SJCRH30 (cell line): ENCODE data around the gene BCO1. TPM values are rescaled to one million over a fixed set of nuclear protein-coding genes. Genes with fewer than 3 reads are reported as not detected.

Experiments used
- DNase-seq, 2 experiments: peaks; one replicate each; pipeline ENCODE4 v3.0.0-alpha.2; 2015 to 2020
- H3K27ac ChIP-seq: fragments of 250-450 bp; sonication (Bioruptor Pico); 2 replicates; pipeline ENCODE4 v1.5.1; 2020; ENCODE audit warnings: mild to moderate bottlenecking, moderate library complexity
- H3K27me3 ChIP-seq: fragments of 250-450 bp; sonication (Bioruptor Pico); 2 replicates; pipeline ENCODE4 v1.5.1; 2020; ENCODE audit warnings: mild to moderate bottlenecking, moderate library complexity
- H3K36me3 ChIP-seq: fragments of 250-450 bp; sonication (Bioruptor Pico); 2 replicates; pipeline ENCODE4 v1.5.1; 2020; ENCODE audit warnings: mild to moderate bottlenecking, moderate library complexity
- H3K4me1 ChIP-seq: fragments of 250-450 bp; sonication (Bioruptor Pico); 2 replicates; pipeline ENCODE4 v1.5.1; 2020; ENCODE audit warnings: mild to moderate bottlenecking, moderate library complexity
- H3K4me3 ChIP-seq: fragments of 250-450 bp; sonication (Bioruptor Pico); 2 replicates; pipeline ENCODE4 v1.5.1; 2020; ENCODE audit warnings: mild to moderate bottlenecking, moderate library complexity
- H3K9me3 ChIP-seq: fragments of 250-450 bp; sonication (Bioruptor Pico); replicated peaks from 2 replicates; pipeline ENCODE4 v1.5.1; 2020; ENCODE audit warnings: mild to moderate bottlenecking, moderate library complexity
- total RNA-seq: library from RNA; depleted of rRNA; stranded (reverse); fragments of >200 nt; shearing (Covaris generic); gene quantifications from 2 replicates; pipeline ENCODE4 v1.2.3, GENCODE V29; 2014

BCO1 gene
- total RNA-seq, 1 experiment from 2014 or later: not detected

DNA sequence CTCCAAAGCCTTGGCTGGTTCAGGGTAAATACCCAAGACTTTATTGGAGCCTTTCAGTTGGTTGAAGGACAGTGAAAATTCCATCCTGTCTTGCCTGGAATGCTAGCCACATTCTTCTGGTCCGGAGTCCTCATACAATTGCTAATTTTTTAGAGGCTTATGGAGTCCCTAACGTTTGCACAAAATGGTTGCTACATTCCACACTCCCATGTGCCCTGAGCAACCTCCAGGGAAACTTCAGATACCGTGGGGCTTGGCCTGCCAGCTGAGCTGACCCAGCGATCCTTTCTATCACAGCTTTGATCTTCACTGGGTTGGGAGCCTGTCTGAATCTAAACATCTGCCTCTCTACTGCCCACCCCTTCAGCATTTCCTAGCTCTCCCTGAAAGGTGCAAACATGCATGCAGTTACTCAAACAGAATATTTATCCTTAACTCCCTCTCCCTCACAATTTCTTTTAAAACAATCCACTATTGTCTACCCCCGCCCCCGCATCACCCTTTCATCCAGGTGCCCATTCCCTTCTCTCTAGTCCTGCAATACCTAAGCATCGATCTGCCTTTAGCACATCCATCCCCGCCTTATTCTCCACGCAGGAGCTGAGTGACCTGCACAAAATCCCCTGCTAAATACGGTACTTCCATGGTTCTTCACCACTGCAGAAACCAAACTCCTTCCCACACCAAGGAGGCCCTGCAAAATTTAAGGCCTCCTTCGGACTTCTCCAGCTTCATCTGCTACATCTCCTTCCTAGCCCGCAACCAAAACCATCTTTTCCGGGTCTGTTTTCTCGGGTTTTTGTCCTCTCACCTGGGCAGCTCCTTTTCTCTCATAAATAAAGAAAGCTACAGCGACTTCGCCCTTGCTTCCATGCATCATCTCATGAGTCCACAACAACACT is 75.5 kb downstream of the BCO1 start:
- no peaks in the 10 kb centered on the region for H3K4me1 ChIP-seq

DNA sequence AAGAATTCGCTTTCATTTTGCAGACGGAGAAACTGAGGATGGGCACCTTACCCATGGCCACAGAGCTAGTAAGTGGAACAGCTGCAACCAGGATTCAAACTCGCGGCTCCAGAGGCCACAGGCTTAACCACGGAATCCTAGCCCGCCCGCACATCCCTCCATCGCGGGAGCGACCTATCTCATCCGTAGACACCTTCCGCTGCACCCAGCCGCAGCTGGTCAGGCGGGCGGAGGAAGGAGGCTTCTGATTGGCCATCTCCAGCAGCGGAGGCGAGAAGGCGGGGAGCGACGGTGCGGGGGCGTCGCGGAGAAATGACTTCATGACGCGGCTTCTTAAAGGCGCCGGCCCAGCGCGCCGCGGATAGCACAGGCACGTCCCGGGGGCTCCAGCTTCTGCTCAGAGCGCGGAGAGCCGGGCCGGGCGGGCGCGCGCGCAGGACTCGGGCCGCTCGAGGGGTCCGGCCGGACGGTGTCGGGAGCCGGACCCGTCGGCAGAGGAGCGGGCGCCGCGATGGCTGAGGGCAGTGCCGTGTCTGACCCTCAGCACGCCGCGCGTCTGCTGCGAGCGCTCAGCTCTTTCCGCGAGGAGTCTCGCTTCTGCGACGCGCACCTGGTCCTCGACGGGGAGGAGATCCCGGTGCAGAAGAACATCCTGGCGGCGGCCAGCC is 76.2 kb downstream of the BCO1 start, which contains the start of gene GAN:
Gene GAN (plus strand): TSS at position 360 of the 668 bp plus-strand sequence. CDS start 152 bp downstream, at position 512.
- H3K36me3 ChIP-seq: no peaks in the 10 kb centered on the region
- H3K4me3 ChIP-seq: peak within 1 kb of the TSS; percentile 87
- H3K27me3 ChIP-seq: no peaks in the 10 kb centered on the region
- peak; percentile 89 to 91 for DNase-seq
- H3K9me3 ChIP-seq: no peaks in the 10 kb centered on the region
- H3K27ac ChIP-seq: peak within 1 kb of the TSS; percentile 20; the same call in 1 of the 2 replicates
- no peaks in the 10 kb centered on the region for H3K4me1 ChIP-seq

More for the DNA sequence above, 75.5 kb downstream of the BCO1 start:
- Histone ChIP-seq H3K4me3 (peak overlapping the region; percentile 87), H3K27ac (no peak overlapping the region), H3K9me3 (no peaks in the 10 kb centered on the region), H3K27me3 (no peaks in the 10 kb centered on the region), H3K36me3 (no peaks in the 10 kb centered on the region)
- no peak for DNase-seq

DNA sequence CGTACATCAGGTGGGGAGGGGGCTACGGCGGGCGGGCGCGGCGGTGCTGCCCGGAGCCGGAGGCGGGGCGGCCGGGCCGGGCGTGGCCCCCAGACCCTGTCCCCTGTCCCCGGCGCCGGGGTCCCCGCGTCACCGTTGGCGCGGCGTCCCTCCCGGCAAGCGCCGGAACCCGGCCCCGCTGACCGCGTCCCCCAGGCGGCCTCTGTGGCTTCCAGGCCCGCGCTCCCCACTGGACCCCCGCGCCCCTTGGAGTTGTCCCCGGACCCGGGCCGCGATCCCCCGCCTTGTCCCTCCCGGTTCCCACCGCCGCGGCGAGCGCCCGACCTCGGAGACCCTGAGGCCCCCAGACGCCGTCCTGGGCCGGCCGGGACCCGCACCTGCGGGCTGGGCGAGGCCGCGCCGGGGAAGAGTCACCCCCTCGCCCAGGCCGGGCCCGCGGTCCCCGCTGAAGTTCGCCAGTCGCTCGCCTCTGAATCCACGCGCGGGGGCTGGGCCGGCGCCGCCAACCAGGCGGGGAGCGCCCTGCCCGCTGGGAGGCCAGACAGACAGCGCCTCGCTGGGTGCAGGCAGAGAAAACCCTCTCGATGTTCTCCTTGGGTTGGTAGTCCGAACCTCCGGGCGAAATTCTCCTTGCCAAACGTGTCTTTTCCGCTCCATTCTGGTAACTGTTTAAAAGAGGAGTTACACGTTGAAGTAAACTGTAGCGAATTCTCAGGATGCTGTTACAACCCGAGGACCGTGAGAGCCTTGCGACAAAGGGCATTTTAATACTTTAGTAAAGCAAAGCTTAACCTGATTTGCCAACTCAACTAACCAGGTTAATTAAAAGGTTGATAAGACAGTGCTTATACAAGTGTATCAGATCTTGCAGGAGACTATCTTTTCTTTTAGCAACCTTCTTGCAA is 77.0 kb downstream of the BCO1 start:
- Histone ChIP-seq H3K9me3 (no peaks in the 10 kb centered on the region), H3K4me3 (peak overlapping the region; percentile 87), H3K27ac (no peak overlapping the region), H3K36me3 (no peaks in the 10 kb centered on the region), H3K4me1 (no peaks in the 10 kb centered on the region), H3K27me3 (no peaks in the 10 kb centered on the region)
- DNase-seq: peak; percentile 6 to 13

DNA sequence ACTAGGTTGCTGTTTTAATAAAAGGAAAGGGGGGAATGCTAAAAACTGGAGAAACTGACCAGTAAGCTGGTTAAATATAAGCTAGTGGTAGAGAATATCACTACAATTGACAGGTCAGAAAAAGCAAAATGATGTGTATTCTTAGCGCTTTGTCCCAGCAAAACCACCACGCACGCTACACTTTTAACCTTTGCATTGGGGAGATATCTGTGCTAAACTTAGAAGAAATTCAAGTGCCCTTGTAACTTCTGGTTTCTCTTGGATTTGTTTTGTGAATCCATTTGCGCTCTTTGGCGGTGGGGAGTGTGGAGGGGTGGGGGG is 77.6 kb downstream of the BCO1 start:
- no peaks in the 10 kb centered on the region for H3K36me3 ChIP-seq
- H3K27me3 ChIP-seq: no peaks in the 10 kb centered on the region
- H3K4me1 ChIP-seq: no peaks in the 10 kb centered on the region
- DNase-seq: no peak
- peak overlapping the region; percentile 87 for H3K4me3 ChIP-seq
- no peak overlapping the region for H3K27ac ChIP-seq
- H3K9me3 ChIP-seq: no peaks in the 10 kb centered on the region

GRCh38 chr16:81318711-81319110 is 80.2 kb downstream of the BCO1 start:
- DNase-seq: no peak
- no peak overlapping the region for H3K27ac ChIP-seq

DNA sequence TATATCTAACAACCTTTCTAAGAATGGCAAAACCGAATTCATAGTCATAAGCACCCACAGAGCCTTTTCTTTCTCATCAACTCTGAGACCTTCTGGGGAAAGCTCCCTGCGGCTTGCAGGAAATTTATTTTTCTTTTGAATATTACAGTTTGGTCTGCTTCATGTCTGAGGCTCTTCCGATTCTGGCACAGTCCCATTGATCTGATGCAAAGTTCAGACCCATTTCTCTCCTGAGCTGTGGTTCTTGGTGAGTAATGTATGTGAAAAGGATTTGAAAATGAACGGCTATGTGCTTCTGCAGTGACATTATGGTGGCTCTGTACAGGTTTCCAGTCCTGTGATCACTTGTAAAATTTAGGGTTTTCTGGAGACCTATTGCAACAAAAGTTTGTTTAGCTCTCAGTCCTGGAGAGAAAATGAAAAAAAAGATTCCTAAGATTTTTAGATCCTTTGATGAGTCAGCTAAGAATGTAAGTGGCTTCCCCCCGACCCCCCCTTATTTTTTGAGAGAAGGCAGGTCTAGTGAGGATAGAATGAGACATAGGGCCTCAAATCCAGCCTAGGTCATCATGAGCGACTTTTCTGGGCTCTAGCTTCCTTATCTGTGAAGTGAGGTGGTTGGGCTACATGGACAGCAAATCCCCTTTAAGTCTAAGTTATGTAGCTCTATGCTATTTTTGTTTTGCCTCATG is 80.9 kb downstream of the BCO1 start:
- Histone ChIP-seq H3K27me3 (no peaks in the 10 kb centered on the region), H3K36me3 (no peaks in the 10 kb centered on the region), H3K27ac (no peak overlapping the region), H3K4me1 (no peaks in the 10 kb centered on the region), H3K9me3 (no peaks in the 10 kb centered on the region), H3K4me3 (no peak overlapping the region)
- no peak for DNase-seq

More at GRCh38 chr16:81318711-81319110, 80.2 kb downstream of the BCO1 start:
- H3K27me3 ChIP-seq: no peaks in the 10 kb centered on the region
- H3K4me1 ChIP-seq: no peaks in the 10 kb centered on the region
- H3K9me3 ChIP-seq: no peaks in the 10 kb centered on the region
- no peak overlapping the region for H3K4me3 ChIP-seq
- H3K36me3 ChIP-seq: no peaks in the 10 kb centered on the region

DNA sequence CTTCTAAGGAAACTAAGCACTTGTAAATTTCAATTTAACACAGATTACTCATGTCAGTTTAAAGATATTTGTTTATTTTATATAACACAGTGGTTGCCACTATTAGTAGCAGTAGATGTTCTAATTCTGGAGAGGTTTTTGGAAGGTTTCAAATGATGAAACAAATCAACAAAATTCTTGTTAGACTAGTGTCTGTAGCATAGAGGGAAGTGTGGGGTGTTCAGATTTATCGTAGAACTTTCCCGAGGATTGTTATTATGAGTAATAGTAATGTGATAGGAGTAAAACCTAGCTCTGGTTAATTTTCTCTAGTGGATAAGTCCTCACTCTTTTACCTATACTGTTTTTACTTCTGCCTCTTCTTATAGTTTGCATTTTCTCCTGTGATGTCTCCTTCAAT is 82.5 kb downstream of the BCO1 start:
- no peak overlapping the region for H3K4me3 ChIP-seq
- H3K9me3 ChIP-seq: no peaks in the 10 kb centered on the region
- no peak for DNase-seq
- H3K27me3 ChIP-seq: no peaks in the 10 kb centered on the region
- no peaks in the 10 kb centered on the region for H3K36me3 ChIP-seq
- no peak overlapping the region for H3K27ac ChIP-seq
- no peaks in the 10 kb centered on the region for H3K4me1 ChIP-seq

DNA sequence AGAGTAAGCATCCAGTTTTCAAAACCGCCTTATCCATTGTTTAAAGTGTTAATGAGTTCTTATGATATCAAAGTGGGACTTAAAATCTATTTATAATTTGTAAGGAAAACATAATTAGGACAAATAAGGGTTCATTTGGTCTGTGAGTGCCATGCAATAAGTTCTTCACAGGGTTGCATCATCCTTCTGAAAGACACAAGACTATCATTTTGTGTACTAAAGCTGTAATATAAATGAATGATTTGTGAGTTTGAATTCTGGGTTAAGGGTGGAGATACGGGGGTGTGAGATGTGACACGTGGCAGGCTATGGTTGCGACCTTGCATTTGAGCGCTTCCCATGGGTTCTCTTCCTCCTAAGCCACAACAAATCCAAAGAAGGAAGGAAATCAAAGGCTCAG is 83.0 kb downstream of the BCO1 start:
- Histone ChIP-seq H3K4me1 (no peaks in the 10 kb centered on the region), H3K9me3 (no peaks in the 10 kb centered on the region)

GRCh38 chr16:81324808-81325207 is 86.3 kb downstream of the BCO1 start:
- no peak overlapping the region for H3K4me3 ChIP-seq
- no peaks in the 10 kb centered on the region for H3K4me1 ChIP-seq
- H3K9me3 ChIP-seq: no peaks in the 10 kb centered on the region
- H3K27ac ChIP-seq: no peak overlapping the region
- no peak for DNase-seq
- no peaks in the 10 kb centered on the region for H3K27me3 ChIP-seq
- no peaks in the 10 kb centered on the region for H3K36me3 ChIP-seq

More for the DNA sequence above, 83.0 kb downstream of the BCO1 start:
- Histone ChIP-seq H3K36me3 (no peaks in the 10 kb centered on the region), H3K27me3 (no peaks in the 10 kb centered on the region), H3K4me3 (no peak overlapping the region), H3K27ac (no peak overlapping the region)
- DNase-seq: no peak

- H3K4me3 ChIP-seq: no peak overlapping the region
- no peak overlapping the region for H3K27ac ChIP-seq
- DNase-seq: no peak
- no peaks in the 10 kb centered on the region for H3K4me1 ChIP-seq
- no peaks in the 10 kb centered on the region for H3K36me3 ChIP-seq
- no peaks in the 10 kb centered on the region for H3K27me3 ChIP-seq
- no peaks in the 10 kb centered on the region for H3K9me3 ChIP-seq
Observed at GRCh38 chr16:81327011-81327410, 88.5 kb downstream of the BCO1 start.

DNA sequence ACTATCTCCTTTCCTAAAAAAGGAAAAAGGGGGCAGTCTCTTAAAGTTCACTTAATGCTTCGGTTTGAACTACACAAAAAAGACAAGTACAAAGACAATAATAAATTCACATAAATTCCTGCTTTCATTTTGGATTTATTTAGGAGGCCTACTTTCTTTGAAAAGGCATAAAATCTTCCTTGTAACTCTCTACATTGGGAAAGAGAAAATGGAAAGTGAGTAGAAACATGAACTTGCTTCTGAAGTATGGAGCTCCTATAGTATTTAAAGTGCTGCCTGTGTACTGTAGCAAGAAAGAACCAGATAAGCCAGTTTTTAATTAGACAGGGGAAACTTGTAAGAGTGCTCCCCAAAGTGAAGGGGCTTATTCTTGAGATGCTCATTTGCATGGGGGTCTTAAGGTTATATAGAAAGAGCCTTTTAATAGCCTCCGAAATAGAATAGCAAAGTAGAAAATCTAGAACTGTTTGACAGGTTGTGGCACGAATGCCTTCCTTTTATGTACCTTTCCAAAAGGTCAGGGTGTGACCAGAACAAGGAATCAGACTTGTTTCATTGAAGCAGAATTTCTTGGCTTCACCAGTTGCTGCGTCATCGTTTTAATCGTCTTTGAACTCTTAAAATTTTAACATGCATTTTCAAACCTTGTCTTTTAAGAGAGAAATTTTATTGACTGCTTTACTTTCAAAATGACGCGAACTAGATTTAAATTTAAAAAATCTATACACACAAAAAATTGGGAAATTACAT is 89.1 kb downstream of the BCO1 start:
- Histone ChIP-seq H3K36me3 (no peaks in the 10 kb centered on the region), H3K27me3 (no peaks in the 10 kb centered on the region), H3K9me3 (no peaks in the 10 kb centered on the region), H3K4me1 (no peaks in the 10 kb centered on the region), H3K4me3 (no peak overlapping the region), H3K27ac (no peak overlapping the region)
- DNase-seq: no peak

- no peaks in the 10 kb centered on the region for H3K9me3 ChIP-seq
- H3K4me1 ChIP-seq: no peaks in the 10 kb centered on the region
- H3K27me3 ChIP-seq: no peaks in the 10 kb centered on the region
- no peaks in the 10 kb centered on the region for H3K36me3 ChIP-seq
- H3K4me3 ChIP-seq: no peak overlapping the region
- no peak for DNase-seq
- H3K27ac ChIP-seq: no peak overlapping the region
Observed at GRCh38 chr16:81329947-81330346, 91.5 kb downstream of the BCO1 start.

DNA sequence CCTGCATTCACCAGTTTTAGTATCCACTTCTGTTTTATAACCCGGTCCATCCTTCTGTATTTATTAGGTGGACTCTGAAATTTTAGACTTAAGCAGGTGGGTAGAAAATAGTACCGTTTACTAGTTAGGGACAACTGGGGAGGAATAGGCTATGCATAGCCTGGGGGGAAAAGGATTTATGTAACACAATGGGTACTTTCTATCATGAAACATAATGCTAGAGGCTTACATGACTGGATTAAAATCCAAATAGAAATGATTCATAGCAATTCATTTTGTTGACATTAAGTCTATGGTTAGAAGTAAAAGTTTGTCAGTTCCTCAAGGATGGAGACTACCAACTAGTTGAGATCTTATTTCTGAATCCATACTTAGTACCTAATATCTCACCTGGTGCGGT is 94.9 kb downstream of the BCO1 start:
- H3K4me1 ChIP-seq: no peaks in the 10 kb centered on the region
- no peaks in the 10 kb centered on the region for H3K27me3 ChIP-seq
- H3K4me3 ChIP-seq: no peak overlapping the region
- H3K9me3 ChIP-seq: no peaks in the 10 kb centered on the region
- DNase-seq: peak in 1 of 2 experiments; percentile 42
- no peak overlapping the region for H3K27ac ChIP-seq
- no peaks in the 10 kb centered on the region for H3K36me3 ChIP-seq

GRCh38 chr16:81335669-81336068 is 97.2 kb downstream of the BCO1 start:
- Histone ChIP-seq H3K9me3 (no peaks in the 10 kb centered on the region), H3K27ac (no peak overlapping the region), H3K36me3 (no peaks in the 10 kb centered on the region), H3K4me1 (no peaks in the 10 kb centered on the region), H3K27me3 (no peaks in the 10 kb centered on the region), H3K4me3 (no peak overlapping the region)
- no peak for DNase-seq
